Erythroblast (primary cell): ENCODE data around the gene PDE6G.

Experiments used
- GATA1 ChIP-seq: IDR thresholded peaks from 2 replicates; pipeline ENCODE4 v1.6.1; 2011; ENCODE audit warnings: low read depth, mild to moderate bottlenecking, control low read depth, low read length, moderate library complexity
- POLR2A ChIP-seq: IDR thresholded peaks from 2 replicates; pipeline ENCODE4 v1.6.1; 2011; ENCODE audit warnings: mild to moderate bottlenecking, low read length

DNA sequence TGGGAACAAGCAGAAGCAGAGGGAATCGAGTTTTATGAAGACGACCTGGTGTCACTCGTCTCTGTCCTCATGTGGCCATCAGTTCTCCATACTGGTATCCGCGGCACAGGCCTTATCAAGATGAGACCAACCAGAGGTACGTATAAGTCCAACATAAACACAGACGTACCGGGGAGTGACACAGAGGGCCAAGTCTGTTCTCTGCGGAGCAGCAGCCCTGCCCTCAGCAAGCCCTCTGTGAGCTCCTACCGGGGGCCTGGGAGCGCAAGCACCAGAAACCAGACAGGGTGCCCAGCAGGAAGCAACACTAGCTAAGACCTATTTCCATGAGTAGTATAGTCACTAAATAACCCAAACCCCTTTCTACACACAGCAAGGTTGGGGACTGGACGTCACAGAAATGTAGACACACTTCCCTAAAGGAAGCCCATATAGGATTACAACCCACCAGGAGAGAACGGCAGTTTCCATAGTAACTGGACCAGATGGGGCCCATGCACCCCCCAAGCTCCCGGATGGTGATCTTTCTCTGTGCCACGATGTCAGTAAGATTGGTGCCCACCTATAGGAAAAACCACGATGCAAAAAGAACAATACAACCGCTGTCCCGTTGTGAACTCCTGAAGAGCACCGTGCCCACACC is 26.3 kb upstream of the PDE6G start:
- no peak for TF ChIP-seq POLR2A
- no peak for TF ChIP-seq GATA1
